Adrenal gland (tissue), 5 donors: ENCODE results near the gene NUP37.
"Not testable (repeated sequence)": the region's sequence is repeated elsewhere in the genome, so short reads cannot be mapped to it uniquely, and the experiment has no call there.

Experiments used
- POLR2A ChIP-seq, 2 donors: fragments of 450-650 bp; IDR thresholded peaks; one replicate each; pipeline ENCODE4 v1.6.1; 2017; ENCODE audit warnings: antibody characterized with exemption in 2 of 2, mild to moderate bottlenecking in 2 of 2, moderate library complexity in 1 of 2
- TF ChIP-seq, protein P1 (sequence below), 6 experiments: fragments of 450-650 bp in 4 of 6; fragments of 200-600 bp in 2 of 6; sonication (generic) in 1 of 6; IDR thresholded peaks; 1 replicate in 5 of 6; 2 replicates in 1 of 6; pipeline versions ENCODE4 v1.5.1 to v1.8.0; 2016 to 2021; ENCODE audit warnings: antibody characterized with exemption in 6 of 6, mild to moderate bottlenecking in 2 of 6, moderate library complexity in 1 of 6
- donor health status: DM: no; HTN: no; CAD: no.

DNA sequence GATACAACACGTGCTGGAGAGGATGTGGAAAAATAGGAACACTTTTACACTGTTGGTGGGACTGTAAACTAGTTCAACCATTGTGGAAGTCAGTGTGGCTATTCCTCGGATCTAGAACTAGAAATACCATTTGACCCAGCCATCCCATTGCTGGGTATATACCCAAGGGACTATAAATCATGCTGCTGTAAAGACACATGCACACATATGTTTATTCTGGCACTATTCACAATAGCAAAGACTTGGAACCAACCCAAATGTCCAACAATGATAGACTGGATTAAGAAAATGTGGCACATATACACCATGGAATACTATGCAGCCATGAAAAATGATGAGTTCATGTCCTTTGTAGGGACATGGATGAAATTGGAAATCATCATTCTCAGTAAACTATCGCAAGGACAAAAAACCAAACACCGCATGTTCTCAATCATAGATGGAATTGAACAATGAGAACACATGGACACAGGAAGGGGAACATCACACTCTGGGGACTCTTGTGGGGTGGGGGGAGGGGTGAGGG lies 27.2 kb upstream of the NUP37 start:
- TF ChIP-seq POLR2A (IDR thresholded peaks at IDR 0.05) = not testable (repeated sequence)
- TF ChIP-seq, protein P1, sequence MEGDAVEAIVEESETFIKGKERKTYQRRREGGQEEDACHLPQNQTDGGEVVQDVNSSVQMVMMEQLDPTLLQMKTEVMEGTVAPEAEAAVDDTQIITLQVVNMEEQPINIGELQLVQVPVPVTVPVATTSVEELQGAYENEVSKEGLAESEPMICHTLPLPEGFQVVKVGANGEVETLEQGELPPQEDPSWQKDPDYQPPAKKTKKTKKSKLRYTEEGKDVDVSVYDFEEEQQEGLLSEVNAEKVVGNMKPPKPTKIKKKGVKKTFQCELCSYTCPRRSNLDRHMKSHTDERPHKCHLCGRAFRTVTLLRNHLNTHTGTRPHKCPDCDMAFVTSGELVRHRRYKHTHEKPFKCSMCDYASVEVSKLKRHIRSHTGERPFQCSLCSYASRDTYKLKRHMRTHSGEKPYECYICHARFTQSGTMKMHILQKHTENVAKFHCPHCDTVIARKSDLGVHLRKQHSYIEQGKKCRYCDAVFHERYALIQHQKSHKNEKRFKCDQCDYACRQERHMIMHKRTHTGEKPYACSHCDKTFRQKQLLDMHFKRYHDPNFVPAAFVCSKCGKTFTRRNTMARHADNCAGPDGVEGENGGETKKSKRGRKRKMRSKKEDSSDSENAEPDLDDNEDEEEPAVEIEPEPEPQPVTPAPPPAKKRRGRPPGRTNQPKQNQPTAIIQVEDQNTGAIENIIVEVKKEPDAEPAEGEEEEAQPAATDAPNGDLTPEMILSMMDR (IDR thresholded peaks at IDR 0.05) = not testable (repeated sequence)
